Fibroblast of mammary gland (primary cell): ENCODE results near the gene EPC1.

ENCODE experiments used
- DNase-seq: peaks from one replicate; pipeline ENCODE4 v3.0.0-alpha.2; 2010; ENCODE audit warnings: low read depth
- H3K4me3 ChIP-seq: 2 replicates; pipeline ENCODE4 v1.5.1; 2011; ENCODE audit warnings: low read depth, mild to moderate bottlenecking, low read length, moderate library complexity; ENCODE audit not compliant: control insufficient read depth
- CTCF ChIP-seq: conservative IDR thresholded peaks from 2 replicates; pipeline ENCODE4 v1.5.1; 2011; ENCODE audit warnings: low read depth, low read length, inconsistent platforms; ENCODE audit not compliant: control insufficient read depth, insufficient read depth

Gene EPC1

DNA sequence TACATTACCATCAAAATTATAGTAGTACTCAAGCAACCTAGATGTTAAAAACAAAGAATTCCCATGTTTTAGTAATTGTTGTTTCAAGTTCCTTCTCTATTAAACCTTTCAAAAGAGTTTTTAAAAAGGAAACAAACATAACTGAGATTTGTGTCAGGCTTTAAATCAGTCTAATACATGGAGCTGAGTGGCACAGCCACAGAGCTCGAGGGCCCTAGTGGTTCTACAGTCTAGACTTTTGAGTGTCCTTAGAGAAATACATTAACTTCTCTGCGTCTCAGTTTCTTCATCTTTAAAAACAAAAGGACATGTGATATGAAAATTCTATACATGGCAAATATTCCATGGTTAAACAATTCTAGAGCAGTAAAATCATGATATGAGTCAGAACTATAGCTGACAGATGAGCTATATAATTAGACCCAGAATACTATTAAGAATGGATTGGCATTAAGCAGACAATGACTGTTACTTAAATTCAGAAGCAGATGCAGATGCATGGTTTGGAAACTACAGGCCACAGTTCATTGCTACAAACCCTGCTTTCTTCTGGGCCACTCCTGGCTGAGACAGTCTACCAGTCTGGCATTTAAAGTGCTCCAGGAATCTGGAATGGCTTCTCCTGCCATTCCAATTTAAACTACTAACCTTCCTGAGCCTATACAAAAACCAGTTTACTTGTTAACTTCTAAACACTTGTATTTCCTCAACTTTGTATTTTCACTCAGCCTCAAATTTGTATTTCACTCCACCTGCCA is 77.4 kb downstream of the EPC1 start:
- no peak for DNase-seq
- no peak overlapping the region for H3K4me3 ChIP-seq
- TF ChIP-seq CTCF = no peak

GRCh38 chr10:32268788-32269187 is 78.2 kb downstream of the EPC1 start:
- H3K4me3 ChIP-seq = no peak overlapping the region
- no peak for DNase-seq
- no peak for TF ChIP-seq CTCF

DNA sequence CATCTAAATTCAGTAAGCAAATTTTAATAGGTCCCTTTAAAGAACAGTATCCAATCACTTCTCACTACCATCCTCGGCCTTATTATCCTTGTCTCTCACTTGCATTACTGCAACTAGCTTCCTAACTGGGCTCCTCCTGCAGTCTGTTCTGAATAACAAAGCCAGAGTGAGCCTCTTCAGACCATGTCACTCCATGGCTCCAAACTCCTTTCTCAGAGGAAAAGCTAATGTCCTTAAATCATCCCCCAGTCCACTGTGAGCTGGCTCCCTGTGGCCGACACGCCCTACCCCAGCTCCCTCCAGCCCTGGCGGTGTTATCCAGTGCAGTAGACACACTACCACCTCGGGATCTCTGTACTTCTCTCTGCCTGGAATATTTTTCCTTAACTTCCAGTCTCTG is 80.0 kb downstream of the EPC1 start:
- TF ChIP-seq CTCF = no peak
- no peak for DNase-seq
- H3K4me3 ChIP-seq = no peak overlapping the region

DNA sequence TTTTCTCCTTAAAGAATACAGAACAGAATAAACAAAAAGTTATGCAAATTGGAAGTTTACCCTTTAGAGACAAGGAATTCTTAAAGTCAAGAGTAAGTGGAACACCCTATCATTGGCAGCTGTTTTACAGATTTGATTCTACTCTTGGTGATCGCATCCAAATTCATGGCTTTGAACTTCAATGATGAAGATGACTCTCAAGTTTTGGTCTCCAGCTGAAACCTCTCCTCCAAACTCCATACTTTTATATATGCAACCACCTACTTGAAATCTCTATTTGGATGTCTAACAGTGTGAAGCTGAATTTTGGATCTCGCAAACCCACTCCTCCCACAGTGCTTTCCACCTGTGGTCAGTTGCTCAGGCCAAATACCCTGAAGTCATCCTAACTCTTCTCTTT is 80.4 kb downstream of the EPC1 start:
- DNase-seq = no peak
- H3K4me3 ChIP-seq = no peak overlapping the region
- no peak for TF ChIP-seq CTCF

- no peak overlapping the region for H3K4me3 ChIP-seq
- DNase-seq = no peak
- TF ChIP-seq CTCF = no peak
These were observed 81.2 kb downstream of the EPC1 start for GRCh38 chr10:32265756-32266155.

- no peak for TF ChIP-seq CTCF
- H3K4me3 ChIP-seq = no peak overlapping the region
- DNase-seq = peak; percentile 38
These were observed 83.7 kb downstream of the EPC1 start for GRCh38 chr10:32263300-32263699.
